Neural progenitor cell (in vitro differentiated cells): ENCODE measurements around the gene MEIS1. TPM values are rescaled to one million over a fixed set of nuclear protein-coding genes. Genes with fewer than 3 reads are reported as not detected.
A peak's percentile ranks its signal among the peaks of the same experiment; 100 is the strongest.

ENCODE experiments used
- DNase-seq: peaks from one replicate; pipeline ENCODE4 v3.0.0-alpha.2; 2016; ENCODE audit warnings: low spot score
- H2AFZ ChIP-seq: fragments of 200-600 bp; sonication (generic); replicated peaks from 2 replicates; pipeline ENCODE4 v1.6.1; 2016; ENCODE audit warnings: antibody characterized with exemption
- H3F3A ChIP-seq: fragments of 200-600 bp; sonication (generic); 2 replicates; pipeline ENCODE4 v1.6.1; 2016; ENCODE audit warnings: antibody characterized with exemption, low read depth
- H3K27ac ChIP-seq: fragments of 200-600 bp; sonication (generic); 2 replicates; pipeline ENCODE4 v1.5.1; 2016; ENCODE audit warnings: mild to moderate bottlenecking
- H3K27me3 ChIP-seq: fragments of 200-600 bp; sonication (generic); 2 replicates; pipeline ENCODE4 v1.6.1; 2016; ENCODE audit warnings: mild to moderate bottlenecking, moderate library complexity
- H3K36me3 ChIP-seq: fragments of 200-600 bp; sonication (generic); 2 replicates; pipeline ENCODE4 v1.5.1; 2016
- H3K4me1 ChIP-seq: fragments of 200-600 bp; sonication (generic); 2 replicates; pipeline ENCODE4 v1.6.1; 2016; ENCODE audit warnings: mixed run types
- H3K4me2 ChIP-seq: fragments of 200-600 bp; sonication (generic); 2 replicates; pipeline ENCODE4 v1.6.1; 2016
- H3K4me3 ChIP-seq: fragments of 200-600 bp; sonication (generic); 2 replicates; pipeline ENCODE4 v1.5.1; 2016
- H3K79me2 ChIP-seq: fragments of 200-600 bp; sonication (generic); 2 replicates; pipeline ENCODE4 v1.6.1; 2016; ENCODE audit warnings: low read depth
- H3K9ac ChIP-seq: fragments of 200-600 bp; sonication (generic); 2 replicates; pipeline ENCODE4 v1.6.1; 2016
- H3K9me3 ChIP-seq: fragments of 200-600 bp; sonication (generic); 2 replicates; pipeline ENCODE4 v1.5.1; 2016; ENCODE audit warnings: low read depth
- H4K20me1 ChIP-seq: fragments of 200-600 bp; sonication (generic); 2 replicates; pipeline ENCODE4 v1.6.1; 2016; ENCODE audit warnings: low read depth
- H3K27ac Mint-ChIP-seq: 3 replicates; pipeline ENCODE4 v1.8.0; 2021; ENCODE audit warnings: mixed read lengths
- H3K27me3 Mint-ChIP-seq: 2 replicates; pipeline ENCODE4 v1.8.0; 2022; ENCODE audit warnings: low read depth, mild to moderate bottlenecking, inconsistent platforms, moderate library complexity, mixed read lengths; ENCODE audit not compliant: insufficient read depth
- H3K36me3 Mint-ChIP-seq: 3 replicates; pipeline ENCODE4 v1.8.0; 2021; ENCODE audit warnings: mixed read lengths
- H3K4me1 Mint-ChIP-seq: 3 replicates; pipeline ENCODE4 v1.8.0; 2021; ENCODE audit warnings: mixed read lengths
- H3K4me3 Mint-ChIP-seq: 3 replicates; pipeline ENCODE4 v1.8.0; 2021; ENCODE audit warnings: mild to moderate bottlenecking, moderate library complexity, mixed read lengths
- H3K9me3 Mint-ChIP-seq: 3 replicates; pipeline ENCODE4 v1.8.0; 2020; ENCODE audit warnings: mixed read lengths
- CTCF ChIP-seq: fragments of 200-600 bp; sonication (generic); IDR thresholded peaks from 2 replicates; pipeline ENCODE4 v1.5.1; 2017; ENCODE audit warnings: antibody characterized with exemption, mild to moderate bottlenecking
- EZH2 ChIP-seq: fragments of 200-600 bp; sonication (generic); IDR thresholded peaks from 2 replicates; pipeline ENCODE4 v1.6.1; 2017; ENCODE audit warnings: antibody characterized with exemption, mild to moderate bottlenecking, moderate library complexity
- EZH2phosphoT487 ChIP-seq: fragments of 200-600 bp; sonication (generic); IDR thresholded peaks from 2 replicates; pipeline ENCODE4 v1.6.1; 2017; ENCODE audit warnings: antibody characterized with exemption
- total RNA-seq: library from RNA; depleted of rRNA; stranded (reverse); fragments of >200 nt; gene quantifications from 2 replicates; pipeline ENCODE4 v1.2.3, GENCODE V29; 2015; ENCODE audit warnings: low replicate concordance

Gene MEIS1
- total RNA-seq, 1 donor from 2014 or later = 14.7 TPM

GRCh38 chr2:66442516-66443185 lies 7.7 kb downstream of the MEIS1 start:
- peaks cover 65% of the 10 kb centered on the region for H3K4me1 Mint-ChIP-seq

GRCh38 chr2:66443186-66443978 lies 8.5 kb downstream of the MEIS1 start:
- H3K4me2 ChIP-seq = peak overlapping the region; percentile 91
- Mint-ChIP-seq H3K27ac (no peak overlapping the region), H3K4me3 (peak overlapping the region; percentile 73), H3K4me1 (peaks cover 65% of the 10 kb centered on the region), H3K9me3 (no peaks in the 10 kb centered on the region), H3K36me3 (peaks cover 19% of the 10 kb centered on the region), H3K27me3 (peaks cover 38% of the 10 kb centered on the region)
- peak; percentile 29 for DNase-seq
- TF ChIP-seq EZH2 (no peak), CTCF (no peak), EZH2phosphoT487 (no peak)
- H3K27me3 ChIP-seq = peaks cover 100% of the 10 kb centered on the region
- H4K20me1 ChIP-seq = peaks cover 65% of the 10 kb centered on the region
- no peaks in the 10 kb centered on the region for H3K36me3 ChIP-seq
- no peak overlapping the region for H2AFZ ChIP-seq
- H3K79me2 ChIP-seq = no peaks in the 10 kb centered on the region
- no peak overlapping the region for H3K9ac ChIP-seq
- H3K4me3 ChIP-seq = peak overlapping the region; percentile 1
- peaks cover 65% of the 10 kb centered on the region for H3F3A ChIP-seq
- H3K4me1 ChIP-seq = peaks cover 66% of the 10 kb centered on the region
- no peaks in the 10 kb centered on the region for H3K9me3 ChIP-seq
- H3K27ac ChIP-seq = no peak overlapping the region

More at GRCh38 chr2:66442516-66443185, 7.7 kb downstream of the MEIS1 start:
- H4K20me1 ChIP-seq = peaks cover 65% of the 10 kb centered on the region
- H3K4me1 ChIP-seq = peaks cover 71% of the 10 kb centered on the region
- peaks cover 19% of the 10 kb centered on the region for H3K36me3 Mint-ChIP-seq
- H3K9me3 ChIP-seq = no peaks in the 10 kb centered on the region
- TF ChIP-seq EZH2 (no peak), CTCF (no peak), EZH2phosphoT487 (no peak)
- no peak for DNase-seq
- H3K9ac ChIP-seq = no peak overlapping the region
- no peak overlapping the region for H3K4me2 ChIP-seq
- no peak overlapping the region for H3K4me3 Mint-ChIP-seq
- H3K27me3 ChIP-seq = peaks cover 100% of the 10 kb centered on the region
- peaks cover 72% of the 10 kb centered on the region for H3F3A ChIP-seq
- H3K27ac ChIP-seq = no peak overlapping the region
- H3K27me3 Mint-ChIP-seq = peaks cover 45% of the 10 kb centered on the region
- H3K36me3 ChIP-seq = no peaks in the 10 kb centered on the region
- no peaks in the 10 kb centered on the region for H3K9me3 Mint-ChIP-seq
- no peak overlapping the region for H3K27ac Mint-ChIP-seq
- H3K4me3 ChIP-seq = no peak overlapping the region
- H2AFZ ChIP-seq = no peak overlapping the region
- H3K79me2 ChIP-seq = no peaks in the 10 kb centered on the region

- no peak overlapping the region for H2AFZ ChIP-seq
- peaks cover 58% of the 10 kb centered on the region for H3K4me1 ChIP-seq
- H3K27me3 ChIP-seq = peaks cover 100% of the 10 kb centered on the region
- Mint-ChIP-seq H3K27ac (no peak overlapping the region), H3K36me3 (peaks cover 19% of the 10 kb centered on the region), H3K27me3 (peaks cover 36% of the 10 kb centered on the region), H3K4me1 (peaks cover 63% of the 10 kb centered on the region), H3K4me3 (peak overlapping the region; percentile 73), H3K9me3 (no peaks in the 10 kb centered on the region)
- no peaks in the 10 kb centered on the region for H3K36me3 ChIP-seq
- no peak overlapping the region for H3K27ac ChIP-seq
- DNase-seq = peak; percentile 62
- TF ChIP-seq EZH2phosphoT487 (peak; percentile 64), CTCF (no peak), EZH2 (peak; percentile 80)
- H3K9ac ChIP-seq = no peak overlapping the region
- peak overlapping the region; percentile 91 for H3K4me2 ChIP-seq
- peaks cover 65% of the 10 kb centered on the region for H4K20me1 ChIP-seq
- H3K9me3 ChIP-seq = no peaks in the 10 kb centered on the region
- peaks cover 57% of the 10 kb centered on the region for H3F3A ChIP-seq
- peak overlapping the region; percentile 12 for H3K4me3 ChIP-seq
- H3K79me2 ChIP-seq = no peaks in the 10 kb centered on the region
Measured at GRCh38 chr2:66443979-66444861, 9.3 kb downstream of the MEIS1 start.
